Thyroid gland (tissue), 4 donors: ENCODE results near the gene PPP2R5E.

Experiments
- POLR2A ChIP-seq, 2 donors: fragments of 450-650 bp; IDR thresholded peaks; one replicate each; pipeline ENCODE4 v1.6.1; 2017; ENCODE audit warnings: antibody characterized with exemption in 2 of 2, mild to moderate bottlenecking in 2 of 2, moderate library complexity in 1 of 2
- TF ChIP-seq, protein P1 (sequence below), 6 experiments: fragments of 200-600 bp in 3 of 6; fragments of 450-650 bp in 3 of 6; sonication (generic) in 3 of 6; IDR thresholded peaks; one replicate each; pipeline ENCODE4 v1.5.1; 2016 to 2019; ENCODE audit warnings: antibody characterized with exemption in 6 of 6, mild to moderate bottlenecking in 2 of 6, inconsistent platforms in 1 of 6, moderate library complexity in 1 of 6

- TF ChIP-seq, protein P1, sequence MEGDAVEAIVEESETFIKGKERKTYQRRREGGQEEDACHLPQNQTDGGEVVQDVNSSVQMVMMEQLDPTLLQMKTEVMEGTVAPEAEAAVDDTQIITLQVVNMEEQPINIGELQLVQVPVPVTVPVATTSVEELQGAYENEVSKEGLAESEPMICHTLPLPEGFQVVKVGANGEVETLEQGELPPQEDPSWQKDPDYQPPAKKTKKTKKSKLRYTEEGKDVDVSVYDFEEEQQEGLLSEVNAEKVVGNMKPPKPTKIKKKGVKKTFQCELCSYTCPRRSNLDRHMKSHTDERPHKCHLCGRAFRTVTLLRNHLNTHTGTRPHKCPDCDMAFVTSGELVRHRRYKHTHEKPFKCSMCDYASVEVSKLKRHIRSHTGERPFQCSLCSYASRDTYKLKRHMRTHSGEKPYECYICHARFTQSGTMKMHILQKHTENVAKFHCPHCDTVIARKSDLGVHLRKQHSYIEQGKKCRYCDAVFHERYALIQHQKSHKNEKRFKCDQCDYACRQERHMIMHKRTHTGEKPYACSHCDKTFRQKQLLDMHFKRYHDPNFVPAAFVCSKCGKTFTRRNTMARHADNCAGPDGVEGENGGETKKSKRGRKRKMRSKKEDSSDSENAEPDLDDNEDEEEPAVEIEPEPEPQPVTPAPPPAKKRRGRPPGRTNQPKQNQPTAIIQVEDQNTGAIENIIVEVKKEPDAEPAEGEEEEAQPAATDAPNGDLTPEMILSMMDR (IDR thresholded peaks at IDR 0.05): no peak
- no peak for TF ChIP-seq POLR2A (IDR thresholded peaks at IDR 0.05)
Observed at GRCh38 chr14:63378444-63378843, 164.7 kb downstream of the PPP2R5E start.
